GM18508 (cell line): ENCODE measurements around the gene NAV2.

Experiments used
- ATAC-seq: cut with Tn5 transposase; IDR thresholded peaks from one replicate; pipeline ENCODE4 v1.9.1; 2021; ENCODE audit warnings: moderate number of reproducible peaks; ENCODE audit not compliant: insufficient read depth, unreplicated experiment

Gene NAV2

GRCh38 chr11:19822531-19822930 lies 109.9 kb downstream of the NAV2 start:
- ATAC-seq = no peak

DNA sequence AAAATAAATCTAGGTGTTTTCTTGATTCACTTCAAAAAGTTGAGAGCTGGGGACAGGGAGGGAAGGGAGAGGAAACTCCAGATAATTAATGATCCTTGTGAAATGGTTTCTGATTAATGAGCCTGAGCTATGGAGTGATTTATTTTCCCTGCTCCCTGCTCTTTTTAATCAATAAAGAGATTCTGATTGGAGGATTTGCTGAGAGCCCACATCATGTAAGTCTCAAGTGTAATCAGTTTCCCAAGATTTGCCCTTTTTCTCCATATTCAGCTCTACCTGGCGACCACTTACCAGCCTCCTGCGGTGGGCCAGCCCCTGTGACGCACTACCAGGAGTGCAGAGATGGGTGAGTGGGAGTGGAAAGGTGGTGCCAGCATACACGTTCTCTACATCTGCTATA lies 114.0 kb downstream of the NAV2 start:
- no peak for ATAC-seq

DNA sequence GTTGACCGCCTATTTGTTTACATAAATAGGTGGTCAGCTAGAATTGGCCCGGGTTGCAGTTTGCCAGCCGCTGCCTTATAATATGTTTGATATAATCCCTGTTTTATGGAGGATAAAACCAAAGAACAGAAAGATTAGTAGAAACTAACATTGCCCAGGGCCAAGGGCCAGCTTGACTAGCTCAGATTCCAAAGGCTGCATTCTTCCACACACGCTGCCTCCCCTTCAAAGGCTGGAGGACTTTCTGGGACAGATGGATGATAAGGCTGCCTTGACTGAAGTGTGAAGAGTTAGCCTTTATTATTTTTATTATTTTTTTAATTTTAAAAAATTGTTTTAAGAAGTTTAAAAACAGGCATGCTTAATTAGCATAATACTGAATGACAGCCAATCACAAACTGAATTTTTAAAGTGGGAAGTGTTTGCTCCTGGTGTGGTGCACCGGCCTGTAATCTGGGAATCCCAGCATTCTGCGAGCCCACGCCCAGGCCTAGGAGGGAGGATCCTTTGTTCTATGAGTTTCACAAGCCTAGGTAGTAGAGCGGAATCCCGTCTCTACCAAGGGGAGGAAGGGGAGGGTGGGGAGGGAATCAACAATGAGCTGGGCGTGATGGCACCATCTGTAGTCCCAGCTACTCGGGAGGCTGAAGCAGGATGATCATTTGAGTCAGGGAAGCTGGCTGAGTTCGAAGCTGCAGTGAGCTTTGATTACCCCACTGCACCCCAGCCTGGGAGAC lies 114.9 kb downstream of the NAV2 start:
- ATAC-seq = no peak

DNA sequence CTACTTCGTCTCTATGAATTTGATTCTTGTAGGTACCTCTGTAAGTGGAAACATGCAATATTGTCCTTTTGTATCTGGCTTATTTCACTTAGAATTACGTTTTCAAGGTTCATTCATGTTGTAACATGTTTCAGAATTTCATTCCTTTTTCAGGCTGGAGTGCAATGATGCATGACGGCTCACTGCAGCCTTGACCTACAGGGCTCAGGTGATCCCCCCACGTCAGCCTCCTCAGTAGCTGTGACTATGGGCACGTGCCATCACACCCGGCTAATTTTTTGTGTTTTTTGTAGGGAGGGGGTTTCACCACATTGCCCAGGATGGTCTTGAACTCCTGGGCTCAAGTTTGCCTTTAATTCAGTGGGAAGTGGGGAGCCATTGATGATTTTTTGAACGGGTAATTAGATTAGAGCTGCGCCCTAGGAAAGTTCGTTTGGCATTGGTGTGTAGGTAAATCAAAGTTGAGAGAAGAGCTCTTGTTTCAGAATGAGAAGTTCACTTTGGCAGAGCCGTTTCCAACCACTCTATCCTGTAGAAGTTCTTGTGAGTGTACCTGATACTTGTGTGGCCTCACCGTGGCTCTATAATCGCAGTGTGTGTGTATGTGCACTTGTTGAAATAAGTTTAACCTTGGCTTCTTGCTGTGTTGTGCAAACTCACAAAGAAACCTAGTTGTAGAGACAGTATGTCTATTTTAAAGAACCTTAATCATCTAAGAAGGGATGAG lies 115.9 kb downstream of the NAV2 start:
- no peak for ATAC-seq

DNA sequence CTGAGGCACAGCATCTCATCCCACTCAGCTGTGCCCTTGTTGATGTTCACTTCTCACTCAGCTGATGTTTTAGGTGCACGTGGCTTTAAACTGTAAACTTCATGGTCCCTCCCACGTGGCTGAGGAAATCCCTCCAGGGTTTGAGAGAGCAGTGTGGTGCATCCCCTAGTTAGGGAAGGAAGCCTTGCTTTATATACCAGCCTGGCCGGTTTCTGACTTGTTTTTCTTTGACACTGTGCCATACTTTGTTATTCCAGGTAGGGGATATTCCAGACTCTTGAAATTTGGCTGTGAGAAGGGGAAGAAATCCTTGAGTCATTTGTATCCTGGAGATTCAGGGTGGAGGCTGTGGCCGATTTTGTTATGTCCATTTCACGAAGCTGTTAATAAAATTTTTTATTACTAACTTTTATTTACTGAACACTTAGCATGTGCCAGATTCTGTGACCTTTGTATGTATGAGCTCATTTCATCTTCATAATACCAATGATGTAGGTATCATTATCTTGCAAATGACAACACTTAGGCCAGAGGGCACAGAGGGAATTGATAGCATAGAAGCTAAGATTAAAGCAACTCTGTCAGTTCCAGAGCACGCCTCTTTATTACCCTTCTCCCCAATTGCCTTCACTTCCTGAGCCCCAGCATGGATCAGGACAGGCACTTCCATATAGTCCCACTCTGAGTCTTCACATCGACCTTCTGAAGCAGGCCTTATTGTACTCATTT lies 116.6 kb downstream of the NAV2 start:
- no peak for ATAC-seq

- no peak for ATAC-seq
Observed at GRCh38 chr11:19832086-19832750, 119.6 kb downstream of the NAV2 start.

DNA sequence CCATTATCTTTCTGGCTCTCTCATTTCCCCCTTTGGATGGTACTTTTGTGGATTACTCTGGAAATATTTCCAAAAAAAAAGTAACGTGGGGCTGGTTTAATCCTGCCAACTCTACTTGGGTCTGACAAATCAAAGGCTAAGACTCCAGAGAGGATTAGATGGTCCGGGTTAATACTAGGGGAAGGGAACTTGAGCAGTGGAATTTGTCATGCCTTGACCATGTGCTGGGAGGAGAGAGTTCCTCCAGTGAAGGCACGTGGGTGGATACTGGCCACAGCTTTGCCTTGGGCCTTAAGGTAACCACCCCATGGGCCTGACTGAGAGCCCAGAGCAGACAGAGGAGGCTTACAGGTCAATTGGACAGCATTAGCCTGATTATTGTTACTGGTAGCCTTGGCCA lies 120.3 kb downstream of the NAV2 start:
- no peak for ATAC-seq

- ATAC-seq = no peak
Observed at GRCh38 chr11:19834771-19835170, 122.1 kb downstream of the NAV2 start.

- ATAC-seq = no peak
Observed at GRCh38 chr11:19836666-19837065, 124.0 kb downstream of the NAV2 start.

DNA sequence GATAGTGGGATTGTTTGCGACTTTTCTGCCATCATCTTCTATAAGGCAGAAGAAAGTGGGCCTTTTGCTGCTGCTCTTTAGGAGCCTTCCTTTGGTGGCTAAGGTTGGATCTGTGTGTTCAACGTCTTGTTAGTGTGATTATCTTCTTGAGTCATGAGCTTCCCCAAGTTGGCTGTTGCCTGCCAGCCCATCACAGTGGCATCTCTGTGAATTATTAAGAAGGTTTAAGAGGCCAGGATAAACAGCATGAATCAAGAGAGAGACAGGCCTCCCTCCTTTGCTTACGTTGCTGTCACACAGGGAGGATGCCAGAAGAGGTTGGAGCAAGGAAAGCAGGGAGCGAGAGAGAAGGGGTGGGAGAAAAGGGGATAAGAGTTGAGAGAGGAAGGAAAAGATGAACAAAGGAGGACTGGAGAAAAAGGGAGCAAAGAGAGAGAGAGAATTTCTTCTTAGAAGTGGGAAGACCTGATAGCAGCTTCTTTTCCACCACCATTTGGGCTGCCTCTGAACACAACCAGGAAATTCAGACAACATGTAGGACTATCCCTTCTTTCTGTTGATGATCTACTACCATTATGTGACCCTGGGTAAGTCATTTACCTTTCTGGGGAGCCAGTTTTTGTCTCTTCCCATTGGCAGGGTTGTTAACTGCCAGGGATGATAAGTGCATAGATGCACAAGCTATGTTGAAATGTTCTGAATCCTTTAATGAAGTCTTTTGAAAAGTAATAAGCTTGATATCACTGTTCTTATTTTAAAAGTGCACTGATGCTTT lies 126.5 kb downstream of the NAV2 start:
- ATAC-seq = no peak

GRCh38 chr11:19840961-19841360 lies 128.3 kb downstream of the NAV2 start:
- no peak for ATAC-seq

GRCh38 chr11:19842505-19842904 lies 129.9 kb downstream of the NAV2 start:
- ATAC-seq = no peak

GRCh38 chr11:19843079-19843478 lies 130.4 kb downstream of the NAV2 start:
- ATAC-seq = no peak

DNA sequence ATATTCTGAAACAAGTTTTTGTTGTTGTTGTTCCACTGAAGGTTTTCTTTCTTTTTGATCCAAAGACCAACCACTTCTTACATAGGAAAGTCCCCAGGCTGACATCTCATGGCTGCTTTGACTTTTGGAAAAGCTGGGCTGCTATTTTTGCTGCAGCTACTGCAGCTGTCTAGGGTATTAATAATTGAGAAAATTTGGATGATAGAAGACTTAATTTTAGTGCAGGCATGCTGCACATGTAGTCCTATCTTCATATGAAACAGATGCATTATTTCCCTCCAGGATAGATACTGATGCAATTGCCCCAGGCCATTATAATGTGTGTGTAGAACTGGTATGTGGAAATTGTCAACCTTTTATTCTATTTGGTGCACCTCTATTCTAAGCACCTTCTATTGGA lies 131.4 kb downstream of the NAV2 start:
- ATAC-seq = no peak

GRCh38 chr11:19844806-19845205 lies 132.2 kb downstream of the NAV2 start:
- ATAC-seq = no peak

DNA sequence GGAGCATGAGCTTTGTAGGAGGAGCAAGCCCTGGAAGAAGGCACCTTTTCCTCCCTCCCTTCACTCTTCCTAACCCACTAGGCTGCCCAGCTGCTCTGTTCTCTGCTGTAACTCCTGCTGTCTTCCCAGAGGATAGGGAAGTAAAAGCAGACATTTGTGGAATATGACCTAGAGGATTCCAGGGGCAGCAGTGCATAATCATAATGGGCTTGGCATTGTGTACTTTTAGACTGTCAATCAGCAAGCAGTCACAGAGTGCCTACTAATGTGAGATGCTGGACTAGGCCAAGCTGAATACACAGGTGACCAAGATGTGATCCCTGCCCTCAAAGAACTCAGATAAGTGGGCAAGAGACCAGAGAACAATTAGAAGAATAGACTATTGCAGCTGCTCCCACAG lies 133.0 kb downstream of the NAV2 start:
- ATAC-seq = no peak

GRCh38 chr11:19846654-19847305 lies 134.1 kb downstream of the NAV2 start:
- ATAC-seq = no peak

DNA sequence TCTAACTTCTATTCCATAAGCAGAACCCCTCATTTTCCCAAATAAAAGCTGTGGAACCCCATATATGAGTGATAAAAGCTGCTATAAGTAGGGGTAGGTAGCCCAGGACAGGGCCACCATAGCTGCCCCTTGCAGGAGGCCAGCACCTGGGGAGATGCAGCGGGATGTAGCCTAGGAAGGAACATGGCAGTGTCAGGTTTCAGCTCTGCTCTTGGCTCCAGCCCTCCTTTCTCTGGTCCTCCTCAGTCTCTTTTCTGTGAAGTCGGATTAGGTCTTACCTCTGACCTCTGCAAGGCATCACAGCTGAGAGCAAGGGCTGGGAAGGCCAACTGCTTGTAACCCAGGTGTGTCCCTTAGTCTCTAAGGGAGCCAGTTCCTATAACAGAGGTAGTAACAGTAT lies 135.6 kb downstream of the NAV2 start:
- ATAC-seq = no peak

DNA sequence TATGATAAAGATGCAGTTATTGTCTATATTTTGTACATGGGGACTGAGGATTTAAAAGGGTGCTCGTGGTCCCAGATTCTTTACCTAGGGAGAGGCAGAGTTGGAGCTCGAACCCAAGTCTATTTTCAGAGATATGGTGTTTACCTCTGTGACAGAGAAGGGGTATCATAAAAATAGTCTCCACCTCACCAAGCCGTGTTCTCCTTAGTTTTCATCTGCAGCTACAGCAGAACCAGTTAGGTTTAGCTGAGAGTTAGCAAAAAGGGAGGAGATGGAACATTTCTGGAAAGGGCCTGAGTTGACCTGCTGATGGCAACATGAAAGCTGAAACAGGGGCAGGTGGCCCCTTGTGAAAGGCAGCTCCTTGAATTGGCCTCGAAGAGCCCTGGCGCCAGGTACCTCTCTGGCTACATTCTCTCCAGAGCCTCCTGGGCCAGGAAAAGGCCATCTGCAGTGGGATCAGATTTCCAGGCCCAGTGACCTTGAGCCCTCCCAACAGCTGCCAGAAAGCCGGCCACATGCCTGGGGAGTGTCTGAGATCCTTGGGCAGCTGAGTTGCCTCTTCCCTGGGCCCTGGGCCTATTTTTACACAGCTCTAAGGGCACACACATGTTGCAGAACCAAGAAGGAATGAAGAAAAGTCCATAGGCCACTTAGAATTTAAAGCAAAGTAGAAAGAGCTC lies 136.6 kb downstream of the NAV2 start:
- ATAC-seq = no peak
